Sigmoid colon (tissue), 7 donors: ENCODE measurements around the gene PRSS23. TPM values are rescaled to one million over a fixed set of nuclear protein-coding genes. Genes with fewer than 3 reads are reported as not detected.
"Not testable (repeated sequence)": the region's sequence is repeated elsewhere in the genome, so short reads cannot be mapped to it uniquely, and the experiment has no call there.

Experiments
- DNase-seq: peaks from one replicate; pipeline ENCODE4 v3.0.0-alpha.2; 2019
- H3K27ac ChIP-seq, 4 donors: fragments of 200-600 bp; sonication (generic); one replicate each; pipeline ENCODE4 v1.5.1; 2016 to 2019; ENCODE audit warnings: mild to moderate bottlenecking in 1 of 4
- H3K27me3 ChIP-seq, 3 donors: fragments of 200-600 bp; sonication (generic); one replicate each; pipeline ENCODE4 v1.5.1; 2019; ENCODE audit warnings: mild to moderate bottlenecking in 1 of 3
- H3K36me3 ChIP-seq, 4 donors: fragments of 200-600 bp; sonication (generic); one replicate each; pipeline ENCODE4 v1.5.1; 2016 to 2019
- H3K4me1 ChIP-seq, 4 donors: fragments of 200-600 bp; sonication (generic); one replicate each; pipeline ENCODE4 v1.5.1; 2017 to 2019
- H3K4me3 ChIP-seq, 4 donors: fragments of 200-600 bp; sonication (generic); one replicate each; pipeline ENCODE4 v1.5.1; 2017 to 2019; ENCODE audit warnings: mild to moderate bottlenecking in 2 of 4, moderate library complexity in 1 of 4
- H3K9me3 ChIP-seq, 4 donors: fragments of 200-600 bp in 3 of 4; sonication (generic) in 3 of 4; one replicate each; pipeline versions ENCODE4 v1.5.1 to v1.6.1; 2013 to 2019
- EP300 ChIP-seq, 4 donors: sonication (generic); formaldehyde crosslinking; IDR thresholded peaks; one replicate each; pipeline ENCODE4 v1.6.1; 2017; ENCODE audit warnings: antibody characterized with exemption in 4 of 4
- POLR2A ChIP-seq, 2 donors: fragments of 450-650 bp; IDR thresholded peaks; one replicate each; pipeline ENCODE4 v1.6.1; 2016; ENCODE audit warnings: antibody characterized with exemption in 2 of 2, mild to moderate bottlenecking in 2 of 2, moderate library complexity in 2 of 2
- POLR2AphosphoS5 ChIP-seq, 4 donors: sonication (generic); formaldehyde crosslinking; IDR thresholded peaks; one replicate each; pipeline ENCODE4 v1.6.1; 2017; ENCODE audit warnings: antibody characterized with exemption in 4 of 4
- WGBS, 2 donors: extraction: QIAGEN DNeasy Blood & Tissue Kit; methylation state at CpG; one replicate each; pipeline ENCODE4 v1.1.7; 2013; 5-methylcytosine and 5-hydroxymethylcytosine counted together
- intact Hi-C: fragments of 100-400 bp; cut with DNase I; formaldehyde crosslinking; loops from one replicate; pipeline ENCODE4 v1.15.1; 2023
- polyA plus RNA-seq, 3 donors: library from polyadenylated mRNA; stranded (reverse); fragments of 200-250 nt; gene quantifications; one replicate each; pipeline ENCODE4 v1.2.3, GENCODE V29; 2013
- total RNA-seq, 4 donors: library from RNA; depleted of rRNA; stranded (reverse); fragments of >200 nt; gene quantifications; one replicate each; pipeline ENCODE4 v1.1.0, GENCODE V29; 2016
- TF ChIP-seq, protein P1 (sequence below), 4 experiments: fragments of 450-650 bp in 3 of 4; fragments of 200-600 bp in 1 of 4; IDR thresholded peaks; one replicate each; pipeline ENCODE4 v1.5.1; 2016 to 2019; ENCODE audit warnings: antibody characterized with exemption in 4 of 4, mild to moderate bottlenecking in 3 of 4, moderate library complexity in 2 of 4
- donor health status: healthy with polysubstance abuse.
- donor health status: Bipolar disorder and iron deficiency.
- donor health status: healthy.

The PRSS23 gene
- total and polyA plus RNA-seq, 7 donors: 25.2 to 183 (median 78.5) TPM

GRCh38 chr11:86760577-86760976, 39.8 kb upstream of the PRSS23 start:
- Histone ChIP-seq H3K27ac (no peak overlapping the region), H3K27me3 (no peaks in the 10 kb centered on the region), H3K4me3 (no peak overlapping the region), H3K9me3 (no peaks in the 10 kb centered on the region), H3K4me1 (peaks cover 0 to 5% (median 0%) of the 10 kb centered on the region in 4 donors), H3K36me3 (no peaks in the 10 kb centered on the region)
- DNase-seq: no peak
- WGBS, 2 donors: 92 to 93% methylated on average over 1 of the region's 1 CpG
- intact Hi-C loops: no loop called here
- TF ChIP-seq POLR2AphosphoS5 (IDR thresholded peaks at IDR 0.05): no peak
- TF ChIP-seq EP300 (IDR thresholded peaks at IDR 0.05): no peak
- TF ChIP-seq, protein P1, sequence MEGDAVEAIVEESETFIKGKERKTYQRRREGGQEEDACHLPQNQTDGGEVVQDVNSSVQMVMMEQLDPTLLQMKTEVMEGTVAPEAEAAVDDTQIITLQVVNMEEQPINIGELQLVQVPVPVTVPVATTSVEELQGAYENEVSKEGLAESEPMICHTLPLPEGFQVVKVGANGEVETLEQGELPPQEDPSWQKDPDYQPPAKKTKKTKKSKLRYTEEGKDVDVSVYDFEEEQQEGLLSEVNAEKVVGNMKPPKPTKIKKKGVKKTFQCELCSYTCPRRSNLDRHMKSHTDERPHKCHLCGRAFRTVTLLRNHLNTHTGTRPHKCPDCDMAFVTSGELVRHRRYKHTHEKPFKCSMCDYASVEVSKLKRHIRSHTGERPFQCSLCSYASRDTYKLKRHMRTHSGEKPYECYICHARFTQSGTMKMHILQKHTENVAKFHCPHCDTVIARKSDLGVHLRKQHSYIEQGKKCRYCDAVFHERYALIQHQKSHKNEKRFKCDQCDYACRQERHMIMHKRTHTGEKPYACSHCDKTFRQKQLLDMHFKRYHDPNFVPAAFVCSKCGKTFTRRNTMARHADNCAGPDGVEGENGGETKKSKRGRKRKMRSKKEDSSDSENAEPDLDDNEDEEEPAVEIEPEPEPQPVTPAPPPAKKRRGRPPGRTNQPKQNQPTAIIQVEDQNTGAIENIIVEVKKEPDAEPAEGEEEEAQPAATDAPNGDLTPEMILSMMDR (IDR thresholded peaks at IDR 0.05): no peak
- no peak for TF ChIP-seq POLR2A (IDR thresholded peaks at IDR 0.05)

DNA sequence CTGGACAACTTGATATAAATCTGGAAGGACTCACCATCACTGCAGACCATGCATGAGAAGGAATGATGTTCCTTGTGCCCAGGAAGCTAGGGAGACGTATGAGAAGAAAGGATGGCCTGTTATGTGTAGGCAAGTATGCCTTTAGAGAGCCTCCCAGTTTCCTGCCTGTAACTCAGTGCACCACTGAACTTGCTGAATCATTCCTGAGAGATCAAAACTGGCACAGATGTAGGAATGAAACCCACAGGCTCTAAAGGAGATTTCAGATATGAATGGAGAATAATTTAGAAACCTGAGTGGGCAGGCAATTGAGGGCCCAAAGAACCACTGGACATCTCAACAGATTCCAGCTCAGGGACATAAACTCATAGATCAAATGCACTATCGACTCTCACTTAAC, 38.4 kb upstream of the PRSS23 start:
- peaks cover 0 to 5% (median 0%) of the 10 kb centered on the region in 4 donors for H3K4me1 ChIP-seq
- WGBS, 2 donors: 68 to 90% methylated on average over 2 of the region's 2 CpGs
- no peaks in the 10 kb centered on the region for H3K27me3 ChIP-seq
- H3K27ac ChIP-seq: no peak overlapping the region
- TF ChIP-seq POLR2A (IDR thresholded peaks at IDR 0.05): no peak
- no peak for TF ChIP-seq POLR2AphosphoS5 (IDR thresholded peaks at IDR 0.05)
- TF ChIP-seq EP300 (IDR thresholded peaks at IDR 0.05): no peak
- TF ChIP-seq, protein P1 (IDR thresholded peaks at IDR 0.05): no peak
- no peak overlapping the region for H3K4me3 ChIP-seq
- DNase-seq: no peak
- no peaks in the 10 kb centered on the region for H3K9me3 ChIP-seq
- no peaks in the 10 kb centered on the region for H3K36me3 ChIP-seq
- intact Hi-C loops: no loop called here

- intact Hi-C loops: no loop called here
- Histone ChIP-seq H3K4me3 (no peak overlapping the region), H3K4me1 (peaks cover 0 to 5% (median 0%) of the 10 kb centered on the region in 4 donors), H3K27me3 (no peaks in the 10 kb centered on the region), H3K36me3 (no peaks in the 10 kb centered on the region), H3K9me3 (no peaks in the 10 kb centered on the region), H3K27ac (no peak overlapping the region)
- DNase-seq: no peak
- TF ChIP-seq POLR2AphosphoS5 (IDR thresholded peaks at IDR 0.05): no peak
- TF ChIP-seq, protein P1 (IDR thresholded peaks at IDR 0.05): no peak
- no peak for TF ChIP-seq POLR2A (IDR thresholded peaks at IDR 0.05)
- no peak for TF ChIP-seq EP300 (IDR thresholded peaks at IDR 0.05)
- 64 to 78% methylated on average over 4 of the region's 4 CpGs for WGBS, 2 donors
These were observed 35.1 kb upstream of the PRSS23 start for GRCh38 chr11:86765203-86765602.

- TF ChIP-seq POLR2AphosphoS5 (IDR thresholded peaks at IDR 0.05) (no peak), POLR2A (IDR thresholded peaks at IDR 0.05) (no peak), EP300 (IDR thresholded peaks at IDR 0.05) (no peak)
- TF ChIP-seq, protein P1 (IDR thresholded peaks at IDR 0.05): no peak
- H3K4me3 ChIP-seq: no peak overlapping the region
- no peaks in the 10 kb centered on the region for H3K27me3 ChIP-seq
- H3K9me3 ChIP-seq: no peaks in the 10 kb centered on the region
- intact Hi-C loops: no loop called here
- H3K27ac ChIP-seq: no peak overlapping the region
- H3K36me3 ChIP-seq: no peaks in the 10 kb centered on the region
- 59 to 87% methylated on average over 2 of the region's 2 CpGs for WGBS, 2 donors
- no peak for DNase-seq
- H3K4me1 ChIP-seq: peaks cover 0 to 5% (median 0%) of the 10 kb centered on the region in 4 donors
These were observed 34.5 kb upstream of the PRSS23 start for GRCh38 chr11:86765878-86766277.

DNA sequence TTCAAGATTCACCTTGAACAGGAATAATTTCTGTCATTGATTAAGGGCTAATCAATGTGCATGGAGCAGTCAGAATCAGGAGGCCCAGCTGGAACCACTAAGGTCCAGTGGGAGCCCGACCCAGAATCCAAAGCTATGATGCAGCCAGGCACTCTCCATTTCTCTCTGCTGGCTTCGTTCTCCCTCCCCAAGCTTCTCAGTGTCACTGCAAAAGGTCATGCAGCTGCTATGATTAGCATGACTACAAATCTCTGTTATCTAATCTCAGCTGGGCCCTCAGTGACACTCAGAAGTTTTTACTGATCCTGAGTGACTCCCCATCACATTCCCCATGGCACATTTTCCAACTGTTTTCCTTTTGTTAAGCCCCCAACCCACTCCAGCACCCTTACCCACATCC, 31.1 kb upstream of the PRSS23 start:
- Histone ChIP-seq H3K36me3 (no peaks in the 10 kb centered on the region), H3K4me1 (no peaks in the 10 kb centered on the region), H3K4me3 (no peak overlapping the region), H3K27me3 (no peaks in the 10 kb centered on the region), H3K27ac (no peak overlapping the region), H3K9me3 (no peaks in the 10 kb centered on the region)
- no peak for DNase-seq
- 67 to 76% methylated on average over 2 of the region's 2 CpGs for WGBS, 2 donors
- intact Hi-C loops: no loop called here
- TF ChIP-seq POLR2AphosphoS5 (IDR thresholded peaks at IDR 0.05): no peak
- TF ChIP-seq, protein P1 (IDR thresholded peaks at IDR 0.05): no peak

GRCh38 chr11:86770473-86771027, 29.8 kb upstream of the PRSS23 start:
- H3K9me3 ChIP-seq, H3K36me3 ChIP-seq, DNase-seq, H3K27me3 ChIP-seq, H3K4me1 ChIP-seq, H3K27ac ChIP-seq, H3K4me3 ChIP-seq, intact Hi-C loops: not testable (repeated sequence)
- WGBS, 2 donors: 94 to 98% methylated on average over 34 of the region's 34 CpGs
